Measurements from ENCODE around the gene EPHA1. TPM values are rescaled to one million over a fixed set of nuclear protein-coding genes. Genes with fewer than 3 reads are reported as not detected.
"Not testable (repeated sequence)": the region's sequence is repeated elsewhere in the genome, so short reads cannot be mapped to it uniquely, and the experiment has no call there.

The EPHA1 gene
- total RNA-seq, 3 donors from 2014 or later = 1.1 to 1.9 (median 1.5) TPM

DNA sequence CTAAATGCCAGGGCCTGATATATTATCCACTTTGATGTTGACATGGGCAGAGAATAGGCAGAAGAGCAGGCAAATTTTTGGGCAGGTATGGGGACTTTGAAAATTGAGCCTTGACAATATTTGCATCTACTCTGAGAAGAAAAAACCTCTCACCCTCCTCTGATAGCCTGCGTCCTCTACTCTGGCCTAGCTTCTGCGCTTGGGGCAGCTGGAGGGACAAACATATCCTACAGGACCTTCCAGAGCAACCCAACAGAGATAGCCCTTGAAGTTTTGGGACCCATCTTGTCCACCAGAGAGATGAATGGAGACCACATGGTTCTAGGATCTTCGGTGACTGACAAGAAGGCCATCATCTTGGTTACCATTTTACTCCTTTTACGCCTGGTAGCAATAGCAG is 34.5 kb upstream of the EPHA1 start, which contains the start of gene TAS2R60:
TSS of gene TAS2R60 (plus strand) at position 301 of the 400 bp plus-strand sequence. CDS start at position 301, 0 bp downstream.
- Mint-ChIP-seq H3K36me3 (ENCODE audit: insufficient read depth) (peaks cover 4% of the 10 kb centered on the region), H3K27me3 (ENCODE audit: low read depth) (no peaks in the 10 kb centered on the region), H3K4me1 (ENCODE audit: low read depth) (peaks cover 6% of the 10 kb centered on the region), H3K9me3 (no peaks in the 10 kb centered on the region), H3K4me3 (no peak within 1 kb of the TSS)
- ATAC-seq = no peak
- no peak for DNase-seq

GRCh38 chr7:143439866-143440265 is 31.2 kb upstream of the EPHA1 start:
- Mint-ChIP-seq H3K36me3 (ENCODE audit: insufficient read depth) (peaks cover 8% of the 10 kb centered on the region), H3K9me3 (no peaks in the 10 kb centered on the region), H3K4me1 (ENCODE audit: low read depth) (peaks cover 24% of the 10 kb centered on the region), H3K4me3 (no peak overlapping the region), H3K27me3 (ENCODE audit: low read depth) (no peaks in the 10 kb centered on the region)
- ATAC-seq = no peak
- DNase-seq = no peak

DNA sequence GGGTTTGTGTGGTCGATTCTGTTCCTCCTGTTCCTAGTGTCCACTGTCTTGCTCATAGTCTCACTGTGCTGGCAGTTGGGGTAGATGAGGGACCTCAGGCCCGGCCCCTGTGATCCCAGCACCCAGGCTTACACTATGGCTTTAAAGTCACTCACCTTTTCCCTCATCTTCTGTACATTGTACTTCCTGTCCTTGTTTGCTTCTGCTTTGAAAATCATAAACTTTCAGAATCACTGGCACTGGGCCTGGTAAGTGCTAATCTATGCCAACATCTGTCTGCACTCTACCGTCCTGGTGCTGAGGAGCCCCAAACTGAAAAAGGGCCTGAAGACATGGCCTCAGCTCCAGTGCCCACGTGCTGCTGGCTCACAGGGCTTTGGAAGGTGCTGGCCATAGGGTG is 28.9 kb upstream of the EPHA1 start:
- peaks cover 24% of the 10 kb centered on the region for H3K4me1 Mint-ChIP-seq (ENCODE audit: low read depth)
- no peaks in the 10 kb centered on the region for H3K27me3 Mint-ChIP-seq (ENCODE audit: low read depth)
- no peaks in the 10 kb centered on the region for H3K9me3 Mint-ChIP-seq
- no peak overlapping the region for H3K4me3 Mint-ChIP-seq
- no peak for DNase-seq
- peaks cover 8% of the 10 kb centered on the region for H3K36me3 Mint-ChIP-seq (ENCODE audit: insufficient read depth)
- ATAC-seq = peak in 1 of 2 donors; percentile 48

GRCh38 chr7:143436325-143436946 is 27.8 kb upstream of the EPHA1 start:
- DNase-seq = no peak
- H3K27me3 Mint-ChIP-seq (ENCODE audit: low read depth) = no peaks in the 10 kb centered on the region
- H3K9me3 Mint-ChIP-seq = no peaks in the 10 kb centered on the region
- H3K36me3 Mint-ChIP-seq (ENCODE audit: insufficient read depth) = peaks cover 4% of the 10 kb centered on the region
- peaks cover 24% of the 10 kb centered on the region for H3K4me1 Mint-ChIP-seq (ENCODE audit: low read depth)
- H3K4me3 Mint-ChIP-seq = no peak overlapping the region
- no peak for ATAC-seq

DNA sequence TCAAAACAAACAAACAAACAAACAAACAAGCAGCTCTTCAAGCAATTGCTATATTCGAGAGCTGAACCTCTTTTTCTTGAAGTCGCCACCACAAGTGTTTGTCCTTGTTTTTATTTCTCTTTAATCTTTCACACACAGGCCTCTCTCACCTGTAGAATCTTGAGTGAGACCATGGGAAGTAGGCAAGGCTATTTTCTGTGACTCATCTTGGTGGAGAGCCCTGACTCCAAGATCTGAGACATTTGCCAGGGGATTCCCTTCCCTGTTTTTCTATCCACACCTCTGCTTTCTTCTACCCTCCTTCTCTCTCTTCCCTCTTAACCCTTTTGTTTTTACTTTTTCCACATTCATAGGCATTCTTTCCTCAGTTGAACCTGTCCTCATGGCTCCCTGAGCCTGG is 26.6 kb upstream of the EPHA1 start:
- Mint-ChIP-seq H3K4me3 (no peak overlapping the region), H3K36me3 (ENCODE audit: insufficient read depth) (peaks cover 4% of the 10 kb centered on the region), H3K9me3 (no peaks in the 10 kb centered on the region), H3K4me1 (ENCODE audit: low read depth) (peaks cover 24% of the 10 kb centered on the region), H3K27me3 (ENCODE audit: low read depth) (no peaks in the 10 kb centered on the region)
- ATAC-seq = no peak
- DNase-seq = no peak

GRCh38 chr7:143434660-143435059 is 26.0 kb upstream of the EPHA1 start:
- peaks cover 22% of the 10 kb centered on the region for H3K4me1 Mint-ChIP-seq (ENCODE audit: low read depth)
- no peak overlapping the region for H3K4me3 Mint-ChIP-seq
- no peak for DNase-seq
- ATAC-seq = no peak
- H3K9me3 Mint-ChIP-seq = no peaks in the 10 kb centered on the region
- H3K36me3 Mint-ChIP-seq (ENCODE audit: insufficient read depth) = peaks cover 4% of the 10 kb centered on the region
- H3K27me3 Mint-ChIP-seq (ENCODE audit: low read depth) = no peaks in the 10 kb centered on the region

DNA sequence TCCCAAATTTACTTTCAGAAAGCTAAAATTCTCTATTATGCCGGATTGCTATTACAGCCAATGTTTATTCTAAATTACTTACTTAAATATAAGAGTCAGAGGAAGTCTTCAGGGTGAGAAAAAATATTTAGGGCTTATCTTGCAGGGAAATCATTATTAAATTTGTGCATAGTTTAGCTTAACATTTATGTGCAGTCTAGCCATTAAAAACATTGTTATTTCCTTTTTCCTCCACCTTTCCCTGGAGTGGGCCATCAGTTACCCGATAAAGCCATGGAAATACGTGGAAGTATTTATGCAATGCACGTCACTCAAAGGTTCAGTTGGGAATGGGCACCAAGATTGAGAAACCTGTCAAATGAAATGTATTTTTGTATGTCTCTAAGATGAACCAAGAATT is 25.1 kb upstream of the EPHA1 start:
- Mint-ChIP-seq H3K9me3 (no peaks in the 10 kb centered on the region), H3K36me3 (ENCODE audit: insufficient read depth) (peaks cover 4% of the 10 kb centered on the region), H3K27me3 (ENCODE audit: low read depth) (no peaks in the 10 kb centered on the region), H3K4me1 (ENCODE audit: low read depth) (peaks cover 20% of the 10 kb centered on the region), H3K4me3 (no peak overlapping the region)
- DNase-seq = no peak
- ATAC-seq = no peak

DNA sequence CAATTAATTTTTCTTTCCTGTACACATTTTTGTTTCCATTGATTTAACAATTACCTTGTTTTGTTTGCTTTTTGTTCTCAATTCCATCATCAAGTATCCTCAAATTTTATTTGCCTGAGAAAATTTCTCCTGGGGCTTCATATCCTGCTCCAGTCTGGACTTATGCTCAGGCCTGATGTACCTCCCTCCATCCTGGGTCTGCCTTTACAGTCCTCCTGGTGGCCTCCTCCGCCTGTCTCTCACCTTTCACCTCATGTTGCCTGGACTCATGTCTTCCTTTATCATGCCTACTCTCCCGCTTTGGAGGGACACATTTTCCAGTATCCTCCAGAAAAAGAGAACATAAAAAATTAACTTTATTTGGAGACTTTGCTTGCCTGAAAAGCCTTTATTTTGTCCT is 22.5 kb upstream of the EPHA1 start:
- peaks cover 6% of the 10 kb centered on the region for H3K4me1 Mint-ChIP-seq (ENCODE audit: low read depth)
- DNase-seq (no peak), ATAC-seq (no peak)
- no peaks in the 10 kb centered on the region for H3K9me3 Mint-ChIP-seq
- H3K4me3 Mint-ChIP-seq = no peak overlapping the region
- H3K27me3 Mint-ChIP-seq (ENCODE audit: low read depth) = no peaks in the 10 kb centered on the region
- H3K36me3 Mint-ChIP-seq (ENCODE audit: insufficient read depth) = peaks cover 4% of the 10 kb centered on the region

- peaks cover 6% of the 10 kb centered on the region for H3K4me1 Mint-ChIP-seq (ENCODE audit: low read depth)
- ATAC-seq (no peak), DNase-seq (no peak)
- no peaks in the 10 kb centered on the region for H3K9me3 Mint-ChIP-seq
- H3K27me3 Mint-ChIP-seq (ENCODE audit: low read depth) = no peaks in the 10 kb centered on the region
- no peaks in the 10 kb centered on the region for H3K36me3 Mint-ChIP-seq (ENCODE audit: insufficient read depth)
- no peak overlapping the region for H3K4me3 Mint-ChIP-seq
Measured at GRCh38 chr7:143429770-143430698, 21.4 kb upstream of the EPHA1 start.

DNA sequence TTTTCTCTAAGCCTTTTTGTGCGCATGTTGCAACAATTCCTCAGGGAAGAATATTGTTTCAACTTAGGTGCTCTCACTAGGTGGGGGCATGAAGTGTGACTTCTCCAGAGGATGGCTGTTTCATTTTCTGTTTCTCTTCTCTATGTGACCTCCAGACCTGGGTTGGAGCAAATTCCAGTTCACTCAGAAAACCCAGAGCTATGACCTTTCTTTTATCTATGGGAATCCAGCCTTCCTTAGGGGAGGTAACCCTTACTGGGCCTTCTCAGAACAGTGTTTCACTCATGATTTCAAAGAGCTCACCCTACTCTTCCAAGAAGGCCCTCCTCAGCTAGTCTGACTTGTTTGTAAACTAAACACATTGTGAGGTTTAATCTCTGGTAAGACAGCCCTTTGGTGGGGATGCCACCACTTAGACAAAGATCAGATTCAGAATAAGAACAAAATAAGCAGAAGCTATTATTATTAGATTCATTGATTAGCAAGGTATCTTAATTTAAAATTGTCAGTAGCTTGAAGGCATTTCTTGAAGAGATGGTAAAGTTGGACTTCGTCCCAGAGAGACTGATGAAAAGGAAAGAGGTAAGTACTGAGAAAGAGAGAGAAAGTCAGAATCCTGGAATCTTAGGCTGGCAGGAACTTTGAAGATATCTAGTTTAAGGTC is 18.0 kb upstream of the EPHA1 start:
- ATAC-seq = no peak
- no peak for DNase-seq
- peaks cover 6% of the 10 kb centered on the region for H3K4me1 Mint-ChIP-seq (ENCODE audit: low read depth)
- H3K36me3 Mint-ChIP-seq (ENCODE audit: insufficient read depth) = peaks cover 2% of the 10 kb centered on the region
- no peaks in the 10 kb centered on the region for H3K9me3 Mint-ChIP-seq
- H3K4me3 Mint-ChIP-seq = no peak overlapping the region
- H3K27me3 Mint-ChIP-seq (ENCODE audit: low read depth) = no peaks in the 10 kb centered on the region

GRCh38 chr7:143424476-143424875 is 15.8 kb upstream of the EPHA1 start:
- ATAC-seq; H3K4me3 Mint-ChIP-seq; H3K27me3 Mint-ChIP-seq (ENCODE audit: low read depth); H3K9me3 Mint-ChIP-seq; DNase-seq; H3K4me1 Mint-ChIP-seq (ENCODE audit: low read depth): not testable (repeated sequence)
- H3K36me3 Mint-ChIP-seq (ENCODE audit: insufficient read depth) = peaks cover 10% of the 10 kb centered on the region

GRCh38 chr7:143422033-143422432 is 13.4 kb upstream of the EPHA1 start:
- no peaks in the 10 kb centered on the region for H3K9me3 Mint-ChIP-seq
- DNase-seq = no peak
- peaks cover 13% of the 10 kb centered on the region for H3K36me3 Mint-ChIP-seq (ENCODE audit: insufficient read depth)
- H3K4me3 Mint-ChIP-seq = no peak overlapping the region
- no peaks in the 10 kb centered on the region for H3K27me3 Mint-ChIP-seq (ENCODE audit: low read depth)
- no peak for ATAC-seq
- peaks cover 10% of the 10 kb centered on the region for H3K4me1 Mint-ChIP-seq (ENCODE audit: low read depth)

DNA sequence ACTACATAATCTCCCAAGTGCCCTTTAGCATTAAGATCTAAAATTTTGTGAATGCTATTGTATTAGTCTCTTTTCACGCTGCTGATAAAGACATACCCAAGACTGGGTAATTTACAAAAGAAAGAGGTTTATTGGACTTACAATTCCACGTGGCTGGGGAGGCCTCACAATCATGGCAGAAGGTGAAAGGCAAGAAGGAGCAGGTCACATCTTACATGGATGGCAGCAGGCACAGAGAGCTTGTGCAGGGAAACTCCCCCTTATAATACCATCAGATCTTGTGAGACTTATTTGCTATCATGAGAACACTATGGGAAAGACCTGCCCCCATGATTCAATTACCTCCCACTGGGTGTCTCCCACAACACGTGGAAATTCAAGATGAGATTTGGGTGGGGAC is 12.0 kb upstream of the EPHA1 start:
- H3K9me3 Mint-ChIP-seq; H3K27me3 Mint-ChIP-seq (ENCODE audit: low read depth); H3K4me3 Mint-ChIP-seq; DNase-seq; H3K4me1 Mint-ChIP-seq (ENCODE audit: low read depth); ATAC-seq: not testable (repeated sequence)
- H3K36me3 Mint-ChIP-seq (ENCODE audit: insufficient read depth) = peaks cover 13% of the 10 kb centered on the region

DNA sequence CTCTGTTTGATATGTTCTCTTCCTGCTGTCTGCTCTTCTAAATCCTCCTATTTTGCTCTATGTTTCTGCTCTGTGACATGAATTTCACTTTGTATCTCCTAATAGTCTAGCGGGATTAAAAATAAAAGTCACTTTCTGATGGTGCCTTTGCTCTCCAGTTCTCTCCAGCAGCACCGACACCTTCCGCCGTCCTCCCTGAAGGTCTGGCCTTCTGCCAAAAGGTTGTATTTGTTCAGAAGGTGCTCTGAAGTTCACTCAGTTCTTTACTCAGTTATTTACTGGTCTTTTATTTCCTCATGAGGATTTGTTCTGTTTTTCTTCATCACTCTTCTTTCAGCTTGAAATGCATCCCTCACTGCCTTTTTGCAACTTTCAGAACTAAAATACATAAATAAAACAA is 11.2 kb upstream of the EPHA1 start:
- H3K27me3 Mint-ChIP-seq (ENCODE audit: low read depth) = no peaks in the 10 kb centered on the region
- DNase-seq (no peak), ATAC-seq (no peak)
- no peaks in the 10 kb centered on the region for H3K9me3 Mint-ChIP-seq
- no peak overlapping the region for H3K4me3 Mint-ChIP-seq
- H3K4me1 Mint-ChIP-seq (ENCODE audit: low read depth) = peaks cover 5% of the 10 kb centered on the region
- H3K36me3 Mint-ChIP-seq (ENCODE audit: insufficient read depth) = peaks cover 15% of the 10 kb centered on the region
